Motor neuron (in vitro differentiated cells): ENCODE results near the gene TNRC6C. TPM values are rescaled to one million over a fixed set of nuclear protein-coding genes. Genes with fewer than 3 reads are reported as not detected.

Source experiments
- ATAC-seq, 8 experiments: fragments of 200-7000 bp; cut with Tn5 transposase; replicated peaks in 6 of 8; 2 replicates each; pipeline ENCODE4 v1.8.0; 2021; ENCODE audit warnings: mild to moderate bottlenecking in 8 of 8, moderate library complexity in 8 of 8
- H3K27ac ChIP-seq, 2 donors: fragments of 250-450 bp; sonication (Bioruptor Pico); 2 replicates each; pipeline ENCODE4 v1.9.0; 2021; ENCODE audit warnings: antibody characterized with exemption in 2 of 2, mild to moderate bottlenecking in 2 of 2, moderate library complexity in 1 of 2
- H3K4me1 ChIP-seq, 2 donors: fragments of 250-450 bp; sonication (Bioruptor Pico); replicated peaks in 1 of 2; 2 replicates each; pipeline ENCODE4 v1.6.1; 2021; ENCODE audit warnings: antibody characterized with exemption in 2 of 2, mild to moderate bottlenecking in 2 of 2, moderate library complexity in 1 of 2
- H3K4me3 ChIP-seq, 5 donors: fragments of 250-450 bp; sonication (Bioruptor Pico); 2 replicates each; pipeline ENCODE4 v1.9.0; 2021; ENCODE audit warnings: antibody characterized with exemption in 5 of 5, mild to moderate bottlenecking in 5 of 5, moderate library complexity in 4 of 5
- WGBS, 10 experiments: fragments of 450-650 bp; shearing (Covaris generic); methylation state at CpG; one replicate each; pipeline ENCODE4 v1.0.0; 2022; 5-methylcytosine and 5-hydroxymethylcytosine counted together
- in situ Hi-C, 9 experiments: fragments of 400-800 bp; cut with MboI; loops; one replicate each; pipeline ENCODE4 v1.15.0; 2021; ENCODE audit warnings: low sequenced_read_pairs in 9 of 9, low pct_unique_long_range_greater_than_20kb in 2 of 9; ENCODE audit not compliant: unreplicated experiment in 9 of 9
- total RNA-seq, 8 experiments: library from RNA; unstranded; fragments of 300-600 nt; gene quantifications; 2 replicates each; pipeline versions ENCODE4 v1.2.3 to v1.2.4, GENCODE V29; 2022

TNRC6C gene
- total RNA-seq, 8 experiments from 2014 or later, result 5.6 to 20.6 (median 16.1) TPM

GRCh38 chr17:78013683-78014467, 55.4 kb downstream of the TNRC6C start:
- H3K4me3 ChIP-seq, result no peak overlapping the region
- no peak overlapping the region for H3K27ac ChIP-seq
- peak; percentile 41 to 86 (median 74) for ATAC-seq
- peaks cover 11 to 17% of the 10 kb centered on the region in 2 donors for H3K4me1 ChIP-seq
- in situ Hi-C loops, result loop anchor here in 5 of 9 experiments (25.0 kb wide), 2 partner anchors 477 to 677 kb away; no protein-coding TSS in a partner anchor
- WGBS, 10 experiments, result 7 to 86% (median 53%) methylated on average over 1 to 4 of the region's 4 CpGs; no CpG with 5 or more reads in 2 of the 10 experiments

GRCh38 chr17:78014646-78015045, 56.1 kb downstream of the TNRC6C start:
- WGBS, 10 experiments, result 25 to 100% (median 34%) methylated on average over 1 to 5 of the region's 5 CpGs; no CpG with 5 or more reads in 2 of the 10 experiments
- ATAC-seq, result peak in 5 of 8 experiments; percentile 61 to 90 (median 69)
- Histone ChIP-seq H3K4me3 (no peak overlapping the region), H3K27ac (no peak overlapping the region), H3K4me1 (peaks cover 11 to 17% of the 10 kb centered on the region in 2 donors)
- in situ Hi-C loops, result loop anchor here in 5 of 9 experiments (25.0 kb wide), 2 partner anchors 477 to 677 kb away; no protein-coding TSS in a partner anchor

- Histone ChIP-seq H3K4me3 (no peak overlapping the region), H3K27ac (no peak overlapping the region), H3K4me1 (peaks cover 11 to 21% of the 10 kb centered on the region in 2 donors)
- 71 to 100% (median 100%) methylated on average over 1 of the region's 1 CpG; no CpG with 5 or more reads in 4 of the 10 experiments for WGBS, 10 experiments
- in situ Hi-C loops, result loop anchor here in 5 of 9 experiments (25.0 kb wide), 2 partner anchors 480 to 680 kb away; no protein-coding TSS in a partner anchor
- no peak for ATAC-seq
These were observed 58.3 kb downstream of the TNRC6C start for GRCh38 chr17:78016852-78017251.

- Histone ChIP-seq H3K27ac (no peak overlapping the region), H3K4me1 (peaks cover 5 to 12% of the 10 kb centered on the region in 2 donors), H3K4me3 (no peak overlapping the region)
- in situ Hi-C loops, result loop anchor here in 5 of 9 experiments (25.0 kb wide), 2 partner anchors 482 to 682 kb away; no protein-coding TSS in a partner anchor
- ATAC-seq, result no peak
These were observed 61.0 kb downstream of the TNRC6C start for GRCh38 chr17:78019367-78019975.

- in situ Hi-C loops, result loop anchor here in 5 of 9 experiments (25.0 kb wide), 2 partner anchors 483 to 683 kb away; no protein-coding TSS in a partner anchor
- whole genome bisulfite sequencing, 10 experiments, result 70 to 100% (median 97%) methylated on average over 1 to 6 of the region's 6 CpGs
- Histone ChIP-seq H3K4me3 (no peak overlapping the region), H3K4me1 (peaks cover 0 to 6% of the 10 kb centered on the region in 2 donors), H3K27ac (no peak overlapping the region)
- ATAC-seq, result no peak
These were observed 61.6 kb downstream of the TNRC6C start for GRCh38 chr17:78019976-78020716.

GRCh38 chr17:78020717-78021108, 62.2 kb downstream of the TNRC6C start:
- H3K27ac ChIP-seq, result no peak overlapping the region
- H3K4me3 ChIP-seq, result no peak overlapping the region
- in situ Hi-C loops, result loop anchor here in 5 of 9 experiments (25.0 kb wide), 2 partner anchors 483 to 683 kb away; no protein-coding TSS in a partner anchor
- ATAC-seq, result peak in 3 of 8 experiments; percentile 23 to 72 (median 31)
- 88 to 100% methylated on average over 1 of the region's 1 CpG; no CpG with 5 or more reads in 8 of the 10 experiments for WGBS, 10 experiments
- peaks cover 0 to 4% of the 10 kb centered on the region in 2 donors for H3K4me1 ChIP-seq

GRCh38 chr17:78022425-78022824, 63.9 kb downstream of the TNRC6C start:
- Histone ChIP-seq H3K4me3 (no peak overlapping the region), H3K27ac (no peak overlapping the region), H3K4me1 (peaks cover 0 to 4% of the 10 kb centered on the region in 2 donors)
- WGBS, 10 experiments, result 0 to 100% (median 86%) methylated on average over 1 to 2 of the region's 2 CpGs; no CpG with 5 or more reads in 3 of the 10 experiments
- in situ Hi-C loops, result loop anchor here in 5 of 9 experiments (25.0 kb wide), 2 partner anchors 485 to 685 kb away; no protein-coding TSS in a partner anchor
- peak in 2 of 8 experiments; percentile 56 to 70 for ATAC-seq

GRCh38 chr17:78023042-78023441, 64.5 kb downstream of the TNRC6C start:
- H3K4me1 ChIP-seq, result peaks cover 0 to 4% of the 10 kb centered on the region in 2 donors
- H3K27ac ChIP-seq, result no peak overlapping the region
- ATAC-seq, result no peak
- no peak overlapping the region for H3K4me3 ChIP-seq
- whole genome bisulfite sequencing, 10 experiments, result 59 to 100% (median 90%) methylated on average over 2 to 5 of the region's 5 CpGs; no CpG with 5 or more reads in 1 of the 10 experiments
- in situ Hi-C loops, result loop anchor here in 5 of 9 experiments (25.0 kb wide), 2 partner anchors 486 to 686 kb away; no protein-coding TSS in a partner anchor

- H3K27ac ChIP-seq, result no peak overlapping the region
- ATAC-seq, result no peak
- WGBS, 10 experiments, result 82 to 100% (median 92%) methylated on average over 1 to 2 of the region's 2 CpGs; no CpG with 5 or more reads in 6 of the 10 experiments
These were observed 67.9 kb downstream of the TNRC6C start for GRCh38 chr17:78026381-78026780.

GRCh38 chr17:78027121-78027520, 68.6 kb downstream of the TNRC6C start:
- no peaks in the 10 kb centered on the region for H3K4me1 ChIP-seq
- ATAC-seq, result no peak
- H3K27ac ChIP-seq, result no peak overlapping the region
- 69 to 100% (median 91%) methylated on average over 1 to 2 of the region's 2 CpGs; no CpG with 5 or more reads in 2 of the 10 experiments for WGBS, 10 experiments
- in situ Hi-C loops, result no loop called here
- H3K4me3 ChIP-seq, result no peak overlapping the region

More at GRCh38 chr17:78026381-78026780, 67.9 kb downstream of the TNRC6C start:
- in situ Hi-C loops, result no loop called here
- Histone ChIP-seq H3K4me3 (no peak overlapping the region), H3K4me1 (no peaks in the 10 kb centered on the region)

- 27 to 100% (median 78%) methylated on average over 1 of the region's 1 CpG; no CpG with 5 or more reads in 1 of the 10 experiments for WGBS, 10 experiments
- in situ Hi-C loops, result no loop called here
These were observed 71.2 kb downstream of the TNRC6C start for GRCh38 chr17:78029697-78030096.

GRCh38 chr17:78031435-78031834, 72.9 kb downstream of the TNRC6C start:
- in situ Hi-C loops, result no loop called here
- ATAC-seq, result no peak
- Histone ChIP-seq H3K27ac (no peak overlapping the region), H3K4me1 (no peaks in the 10 kb centered on the region), H3K4me3 (no peak overlapping the region)
- 80 to 100% (median 97%) methylated on average over 1 to 8 of the region's 8 CpGs; no CpG with 5 or more reads in 3 of the 10 experiments for WGBS, 10 experiments

More at GRCh38 chr17:78029697-78030096, 71.2 kb downstream of the TNRC6C start:
- Histone ChIP-seq H3K4me1 (no peaks in the 10 kb centered on the region), H3K27ac (no peak overlapping the region), H3K4me3 (no peak overlapping the region)
- no peak for ATAC-seq
